Right renal pelvis (tissue), 4 donors: Measurements from ENCODE around the gene DNAH2. TPM values are rescaled to one million over a fixed set of nuclear protein-coding genes. Genes with fewer than 3 reads are reported as not detected.
A peak's percentile ranks its signal among the peaks of the same experiment; 100 is the strongest.

Experiments
- DNase-seq, 4 donors: peaks; one replicate each; pipeline ENCODE4 v3.0.0-alpha.2; 2013; ENCODE audit warnings: low read depth in 4 of 4, low spot score in 3 of 4, missing footprints in 1 of 4
- polyA plus RNA-seq, 4 donors: library from polyadenylated mRNA; unstranded; fragments of 120-200 nt; gene quantifications; one replicate each; pipeline ENCODE4 v1.2.1, GENCODE V29; 2013; ENCODE audit not compliant: insufficient read length in 4 of 4

DNAH2 gene
- polyA plus RNA-seq, 4 donors = 0.28 to 0.45 (median 0.37) TPM

DNA sequence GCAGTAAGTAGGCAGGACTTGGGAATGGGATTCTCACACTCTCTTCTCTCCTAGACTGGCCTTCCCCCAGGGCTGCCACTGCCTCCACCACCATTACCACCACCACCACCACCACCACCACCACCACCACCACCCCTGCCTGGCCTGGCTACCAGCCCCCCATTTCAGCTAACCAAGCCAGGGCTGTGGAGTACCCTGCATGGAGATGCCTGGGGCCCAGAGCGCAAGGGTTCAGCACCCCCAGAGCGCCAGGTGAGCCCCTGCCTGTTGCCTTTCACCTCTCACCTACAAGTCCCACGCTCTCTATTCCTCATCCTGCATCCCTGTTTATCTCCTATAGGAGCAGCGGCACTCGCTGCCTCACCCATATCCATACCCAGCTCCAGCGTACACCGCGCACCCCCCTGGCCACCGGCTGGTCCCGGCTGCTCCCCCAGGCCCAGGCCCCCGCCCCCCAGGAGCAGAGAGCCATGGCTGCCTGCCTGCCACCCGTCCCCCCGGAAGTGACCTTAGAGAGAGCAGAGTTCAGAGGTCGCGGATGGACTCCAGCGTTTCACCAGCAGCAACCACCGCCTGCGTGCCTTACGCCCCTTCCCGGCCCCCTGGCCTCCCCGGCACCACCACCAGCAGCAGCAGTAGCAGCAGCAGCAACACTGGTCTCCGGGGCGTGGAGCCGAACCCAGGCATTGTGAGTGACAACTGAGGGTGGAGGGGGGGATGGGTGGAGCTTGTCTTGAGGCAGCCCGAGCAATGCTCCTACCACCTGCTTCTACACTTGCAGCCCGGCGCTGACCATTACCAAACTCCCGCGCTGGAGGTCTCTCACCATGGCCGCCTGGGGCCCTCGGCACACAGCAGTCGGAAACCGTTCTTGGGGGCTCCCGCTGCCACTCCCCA is 129.5 kb downstream of the DNAH2 start:
- DNase-seq = no peak

- no peak for DNase-seq
Measured at GRCh38 chr17:7848131-7848579, 130.6 kb downstream of the DNAH2 start.

DNA sequence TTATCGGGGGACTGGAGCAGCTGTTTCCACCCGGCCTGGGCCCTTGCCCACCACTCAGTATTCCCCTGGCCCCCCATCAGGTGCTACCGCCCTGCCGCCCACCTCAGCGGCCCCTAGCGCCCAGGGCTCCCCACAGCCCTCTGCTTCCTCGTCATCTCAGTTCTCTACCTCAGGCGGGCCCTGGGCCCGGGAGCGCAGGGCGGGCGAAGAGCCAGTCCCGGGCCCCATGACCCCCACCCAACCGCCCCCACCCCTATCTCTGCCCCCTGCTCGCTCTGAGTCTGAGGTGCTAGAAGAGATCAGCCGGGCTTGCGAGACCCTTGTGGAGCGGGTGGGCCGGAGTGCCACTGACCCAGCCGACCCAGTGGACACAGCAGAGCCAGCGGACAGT is 131.2 kb downstream of the DNAH2 start:
- no peak for DNase-seq

GRCh38 chr17:7849130-7849750 is 131.7 kb downstream of the DNAH2 start:
- no peak for DNase-seq

DNA sequence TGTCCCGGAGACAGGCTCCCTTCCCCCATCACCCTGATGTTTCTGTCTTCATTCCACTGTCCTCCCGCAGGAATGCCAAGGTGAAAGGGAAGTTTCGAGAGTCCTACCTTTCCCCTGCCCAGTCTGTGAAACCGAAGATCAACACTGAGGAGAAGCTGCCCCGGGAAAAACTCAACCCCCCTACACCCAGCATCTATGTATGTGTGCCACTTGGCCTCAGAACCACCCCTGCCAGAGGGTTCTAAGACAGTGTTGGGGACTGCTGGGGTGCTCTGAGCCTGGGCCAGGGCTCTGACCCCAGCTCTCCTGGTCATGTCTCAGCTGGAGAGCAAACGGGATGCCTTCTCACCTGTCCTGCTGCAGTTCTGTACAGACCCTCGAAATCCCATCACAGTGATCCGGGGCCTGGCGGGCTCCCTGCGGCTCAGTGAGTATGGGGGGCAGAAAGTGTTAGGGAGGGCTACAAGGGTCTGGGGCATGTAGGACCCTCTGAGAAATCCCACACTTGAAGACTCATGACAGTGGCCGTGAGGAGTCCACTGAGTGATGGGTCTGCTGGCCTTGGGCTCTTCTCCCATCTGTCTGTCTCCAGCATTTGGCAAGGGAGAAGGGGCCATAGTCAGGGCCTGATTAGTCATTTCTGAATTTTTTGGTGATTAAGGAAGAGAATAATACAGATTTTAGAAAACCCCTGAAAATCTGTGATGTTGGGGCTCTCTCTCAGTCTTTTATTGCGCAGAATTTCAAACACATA is 132.4 kb downstream of the DNAH2 start:
- no peak for DNase-seq

DNA sequence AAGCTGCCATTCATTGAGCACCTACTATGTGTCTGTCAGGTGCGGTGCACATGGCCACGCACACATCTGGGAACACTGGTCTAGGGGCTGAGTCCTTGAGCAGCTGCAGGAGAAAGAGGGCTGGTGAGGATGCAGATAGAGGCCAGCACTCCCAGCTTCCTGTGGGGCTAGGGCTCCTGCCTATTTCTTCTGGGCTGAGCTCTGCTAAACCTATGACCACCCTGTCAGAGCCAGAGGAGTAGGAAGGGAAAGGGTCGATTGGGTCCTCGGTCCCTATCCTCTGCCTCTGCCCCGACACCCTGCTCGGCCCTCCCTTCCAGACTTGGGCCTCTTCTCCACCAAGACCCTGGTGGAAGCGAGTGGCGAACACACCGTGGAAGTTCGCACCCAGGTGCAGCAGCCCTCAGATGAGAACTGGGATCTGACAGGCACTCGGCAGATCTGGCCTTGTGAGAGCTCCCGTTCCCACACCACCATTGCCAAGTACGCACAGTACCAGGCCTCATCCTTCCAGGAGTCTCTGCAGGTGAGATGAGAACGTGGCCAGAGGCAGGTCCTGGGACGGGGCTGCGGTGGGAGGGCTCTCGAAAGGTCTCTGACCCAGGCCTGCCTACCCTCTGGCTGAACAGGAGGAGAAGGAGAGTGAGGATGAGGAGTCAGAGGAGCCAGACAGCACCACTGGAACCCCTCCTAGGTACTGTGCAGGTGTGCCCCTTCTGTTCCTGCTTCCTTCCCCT is 133.3 kb downstream of the DNAH2 start:
- DNase-seq = no peak

GRCh38 chr17:7851438-7852261 is 134.1 kb downstream of the DNAH2 start:
- peak in 2 of 4 donors; percentile 74 to 85 for DNase-seq

GRCh38 chr17:7852262-7852670 is 134.7 kb downstream of the DNAH2 start:
- no peak for DNase-seq

- no peak for DNase-seq
Measured at GRCh38 chr17:7852919-7853690, 135.6 kb downstream of the DNAH2 start.

- DNase-seq = no peak
Measured at GRCh38 chr17:7853691-7854038, 136.1 kb downstream of the DNAH2 start.

DNA sequence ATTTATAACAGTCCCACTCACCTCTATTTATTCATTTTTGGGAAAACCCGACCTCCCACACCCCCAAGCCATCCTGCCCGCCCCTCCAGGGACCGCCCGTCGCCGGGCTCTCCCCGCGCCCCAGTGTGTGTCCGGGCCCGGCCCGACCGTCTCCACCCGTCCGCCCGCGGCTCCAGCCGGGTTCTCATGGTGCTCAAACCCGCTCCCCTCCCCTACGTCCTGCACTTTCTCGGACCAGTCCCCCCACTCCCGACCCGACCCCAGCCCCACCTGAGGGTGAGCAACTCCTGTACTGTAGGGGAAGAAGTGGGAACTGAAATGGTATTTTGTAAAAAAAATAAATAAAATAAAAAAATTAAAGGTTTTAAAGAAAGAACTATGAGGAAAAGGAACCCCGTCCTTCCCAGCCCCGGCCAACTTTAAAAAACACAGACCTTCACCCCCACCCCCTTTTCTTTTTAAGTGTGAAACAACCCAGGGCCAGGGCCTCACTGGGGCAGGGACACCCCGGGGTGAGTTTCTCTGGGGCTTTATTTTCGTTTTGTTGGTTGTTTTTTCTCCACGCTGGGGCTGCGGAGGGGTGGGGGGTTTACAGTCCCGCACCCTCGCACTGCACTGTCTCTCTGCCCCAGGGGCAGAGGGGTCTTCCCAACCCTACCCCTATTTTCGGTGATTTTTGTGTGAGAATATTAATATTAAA is 136.7 kb downstream of the DNAH2 start:
- DNase-seq = no peak

DNA sequence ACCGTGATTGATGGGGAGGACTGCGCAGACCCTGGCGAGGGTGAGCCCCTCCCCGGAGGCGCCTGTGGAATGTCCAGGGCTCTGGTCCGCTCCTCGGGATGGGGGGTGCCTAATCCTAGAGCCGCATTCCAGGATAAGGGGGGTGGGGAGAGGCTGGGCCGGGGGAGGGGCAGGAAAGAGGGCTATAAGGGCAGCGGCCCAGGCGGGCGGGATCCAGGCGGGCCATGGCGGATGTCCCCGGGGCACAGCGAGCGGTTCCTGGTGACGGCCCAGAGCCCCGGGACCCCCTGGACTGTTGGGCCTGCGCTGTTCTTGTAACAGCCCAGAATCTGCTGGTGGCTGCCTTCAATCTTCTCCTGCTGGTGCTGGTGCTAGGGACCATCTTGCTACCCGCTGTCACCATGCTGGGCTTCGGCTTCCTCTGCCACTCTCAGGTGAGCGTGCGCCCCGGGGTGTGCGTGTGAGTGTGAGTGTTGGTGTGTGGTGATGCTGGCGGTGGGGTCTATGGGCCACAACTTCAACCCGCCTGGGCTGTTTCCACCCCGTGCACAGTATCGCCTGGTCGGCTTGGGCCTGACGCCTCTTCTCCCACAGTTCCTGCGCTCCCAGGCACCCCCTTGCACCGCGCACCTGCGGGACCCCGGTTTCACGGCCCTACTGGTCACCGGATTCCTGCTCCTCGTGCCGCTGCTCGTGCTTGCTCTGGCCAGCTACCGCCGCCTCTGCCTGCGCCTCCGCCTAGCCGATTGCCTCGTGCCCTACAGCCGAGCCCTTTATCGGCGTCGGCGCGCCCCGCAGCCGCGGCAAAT is 137.5 kb downstream of the DNAH2 start, which contains the start of gene TMEM88:
Gene TMEM88, plus strand, starts transcription at position 216 of the 809 bp plus-strand sequence. Its CDS starts 9 bp downstream, at position 225.
- no peak for DNase-seq

DNA sequence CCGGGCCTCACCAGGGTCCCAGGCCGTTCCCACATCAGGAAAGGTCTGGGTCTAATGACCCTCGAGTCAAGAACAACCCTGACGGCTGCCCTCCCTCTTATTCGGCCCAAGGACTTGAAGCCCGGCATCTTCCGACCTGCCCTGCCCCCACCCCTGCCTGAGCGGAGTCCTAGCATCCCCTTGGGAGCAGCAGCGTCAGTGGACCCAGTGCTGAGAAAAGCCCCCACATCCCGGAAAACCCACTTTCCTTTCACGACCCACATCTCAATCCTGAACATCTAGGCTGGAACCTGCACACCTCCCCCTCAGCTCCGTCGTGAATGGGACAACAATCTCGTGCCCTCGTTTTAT is 138.1 kb downstream of the DNAH2 start:
- DNase-seq = no peak

- DNase-seq = no peak
Measured at GRCh38 chr17:7856011-7856810, 138.7 kb downstream of the DNAH2 start.

DNA sequence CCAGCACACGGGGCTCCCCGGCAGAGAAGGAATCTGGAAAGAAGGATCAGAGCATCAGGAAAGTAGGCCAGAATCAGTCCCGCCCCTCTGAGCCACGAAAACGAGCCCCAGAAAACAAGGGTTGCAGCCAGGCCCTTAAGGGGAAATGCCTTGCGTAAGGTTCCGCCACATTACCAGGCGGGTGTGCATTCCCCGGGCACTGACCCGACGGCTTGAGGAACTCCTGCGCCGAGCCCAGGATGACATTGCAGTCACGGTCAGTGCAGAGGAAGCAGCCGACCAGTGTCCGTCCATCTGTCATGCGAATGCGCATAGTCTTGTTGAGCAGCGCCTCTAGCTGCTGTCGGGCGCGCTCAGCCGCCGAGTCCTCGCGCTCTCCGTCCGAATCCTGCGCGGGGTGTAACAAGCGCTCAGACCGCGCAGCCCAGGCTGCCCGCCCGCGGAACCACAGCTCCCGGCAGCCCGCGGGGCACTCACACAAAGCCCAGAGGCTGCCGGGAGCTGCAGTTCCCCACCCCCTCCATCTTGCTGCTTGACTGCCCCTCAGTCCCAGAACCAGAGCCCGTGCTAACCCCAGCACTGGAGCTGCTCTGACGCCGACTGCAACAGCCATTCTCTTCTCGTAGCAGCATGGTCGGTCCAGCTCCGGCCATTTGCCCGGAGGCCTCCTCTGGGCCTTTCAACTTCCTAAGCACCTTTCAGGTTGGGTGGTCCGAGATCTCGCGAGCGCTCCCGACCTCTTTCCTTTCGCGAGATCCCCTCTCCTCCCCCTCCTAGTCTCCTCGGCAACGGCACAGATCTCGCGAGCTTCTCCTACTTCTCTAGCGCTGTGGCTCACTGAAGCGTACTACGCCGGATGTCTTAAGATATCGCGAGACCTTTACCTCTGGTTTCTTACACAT is 139.5 kb downstream of the DNAH2 start, which contains the start of gene NAA38:
Gene NAA38, minus strand, starts transcription at position 749 of the 902 bp plus-strand sequence. Its CDS starts 96 bp downstream, at position 653.
- peak; percentile 98 to 99 (median 98) for DNase-seq
